ENCODE data around the gene CA12. TPM values are rescaled to one million over a fixed set of nuclear protein-coding genes. Genes with fewer than 3 reads are reported as not detected.

The CA12 gene
- total and polyA plus RNA-seq, 2 of the 8 experiments (the other 6 are each of a cell fraction or from before 2014, with no cell fraction given), result 4.7 to 4.9 TPM

GRCh38 chr15:63332367-63333124 lies 49.1 kb downstream of the CA12 start:
- H3K4me2 ChIP-seq (ENCODE audit: insufficient read depth in 1 of 2, low read depth in 2 of 2, low read length in 2 of 2), result no peak overlapping the region
- DNase-seq (ENCODE audit: low read depth in 1 of 2, low spot score in 2 of 2) (no peak), FAIRE-seq (no peak)
- TF ChIP-seq, protein P1, sequence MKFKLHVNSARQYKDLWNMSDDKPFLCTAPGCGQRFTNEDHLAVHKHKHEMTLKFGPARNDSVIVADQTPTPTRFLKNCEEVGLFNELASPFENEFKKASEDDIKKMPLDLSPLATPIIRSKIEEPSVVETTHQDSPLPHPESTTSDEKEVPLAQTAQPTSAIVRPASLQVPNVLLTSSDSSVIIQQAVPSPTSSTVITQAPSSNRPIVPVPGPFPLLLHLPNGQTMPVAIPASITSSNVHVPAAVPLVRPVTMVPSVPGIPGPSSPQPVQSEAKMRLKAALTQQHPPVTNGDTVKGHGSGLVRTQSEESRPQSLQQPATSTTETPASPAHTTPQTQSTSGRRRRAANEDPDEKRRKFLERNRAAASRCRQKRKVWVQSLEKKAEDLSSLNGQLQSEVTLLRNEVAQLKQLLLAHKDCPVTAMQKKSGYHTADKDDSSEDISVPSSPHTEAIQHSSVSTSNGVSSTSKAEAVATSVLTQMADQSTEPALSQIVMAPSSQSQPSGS (IDR thresholded peaks at IDR 0.05; ENCODE audit: low read length), result no peak
- TF ChIP-seq KDM1A (IDR thresholded peaks at IDR 0.05; ENCODE audit: borderline replicate concordance, low read length) (no peak), HDAC2 (IDR thresholded peaks at IDR 0.05; ENCODE audit: borderline replicate concordance in 1 of 2, low read depth in 2 of 2, low read length in 2 of 2) (no peak)
- H3K9me3 ChIP-seq (ENCODE audit: insufficient read depth in 2 of 2, low read depth in 1 of 2, low read length in 1 of 2), result no peaks in the 10 kb centered on the region
- no peak overlapping the region for H3K4me3 ChIP-seq (ENCODE audit: extremely low read depth in 1 of 4, insufficient read depth in 2 of 4, low read depth in 3 of 4, low read length in 4 of 4)
- no peak overlapping the region for H3K18ac ChIP-seq (ENCODE audit: extremely low read depth, low read length)
- H3K56ac ChIP-seq (replicated peaks; ENCODE audit: insufficient read length, low read depth, low read length), result no peak overlapping the region
- H4K8ac ChIP-seq (ENCODE audit: extremely low read depth, insufficient read depth, low read length), result no peak overlapping the region
- H3K4me1 ChIP-seq (replicated peaks in 1 of 4; ENCODE audit: control insufficient read depth in 3 of 4, insufficient read depth in 4 of 4, low read length in 3 of 4), result no peaks in the 10 kb centered on the region; a peak in 1 of 7 replicates
- no peak overlapping the region for H2AK5ac ChIP-seq (ENCODE audit: low read depth, low read length)
- H3K23me2 ChIP-seq (ENCODE audit: low read depth, low read length), result no peaks in the 10 kb centered on the region
- no peak overlapping the region for H2BK12ac ChIP-seq (ENCODE audit: low read depth, low read length)
- H3K36me3 ChIP-seq (ENCODE audit: control insufficient read depth in 2 of 4, insufficient read depth in 4 of 4, low read length in 3 of 4), result no peaks in the 10 kb centered on the region
- H3K23ac ChIP-seq (ENCODE audit: insufficient read length), result no peak overlapping the region
- no peak overlapping the region for H4K5ac ChIP-seq (ENCODE audit: insufficient read length, low read depth, low read length)
- no peaks in the 10 kb centered on the region for H3K79me1 ChIP-seq (ENCODE audit: low read depth, low read length)
- H3K9ac ChIP-seq (replicated peaks in 1 of 4; ENCODE audit: extremely low read depth in 1 of 4, low read depth in 3 of 4, low read length in 3 of 4), result no peak overlapping the region
- H3K14ac ChIP-seq (ENCODE audit: insufficient read length), result no peak overlapping the region
- POLR2A ChIA-PET (ENCODE audit: partially characterized antibody), result no interaction called here
- no peak overlapping the region for H2BK15ac ChIP-seq (ENCODE audit: low read length)
- H2BK5ac ChIP-seq (ENCODE audit: low read depth, low read length), result no peak overlapping the region
- no peaks in the 10 kb centered on the region for H3K79me2 ChIP-seq (ENCODE audit: control insufficient read depth in 1 of 2, insufficient read depth in 2 of 2, low read length in 2 of 2)
- WGBS, 2 experiments (ENCODE audit: extremely low coverage in 1 of 2, insufficient coverage in 1 of 2, insufficient read length in 1 of 2, insufficient replicate concordance in 2 of 2, low coverage in 1 of 2, low lambda C conversion rate in 2 of 2, missing lambda C conversion rate in 1 of 2), result 85% methylated on average over 9 of the region's 9 CpGs; no CpG with 5 or more reads in 1 of the 2 experiments
- CTCF ChIA-PET (ENCODE audit: partially characterized antibody), result interaction anchor here (1.4 to 2.0 kb wide), 3 partner anchors 10 to 37 kb away, joined by 3 to 5 read pairs (median 5); no protein-coding TSS in a partner anchor
- H3K4ac ChIP-seq (replicated peaks; ENCODE audit: insufficient read length, low read depth, low read length), result no peak overlapping the region
- no peak overlapping the region for H3K27ac ChIP-seq (ENCODE audit: low read depth, low read length)
- H3K27me3 ChIP-seq (replicated peaks in 1 of 4; ENCODE audit: control insufficient read depth in 3 of 4, extremely low read depth in 1 of 4, insufficient read depth in 3 of 4, low read length in 3 of 4), result no peaks in the 10 kb centered on the region
- no peak overlapping the region for H4K91ac ChIP-seq (replicated peaks; ENCODE audit: insufficient read length, low read length)
- H2AFZ ChIP-seq (ENCODE audit: low read length), result no peak overlapping the region
- H4K20me1 ChIP-seq (replicated peaks in 1 of 2; ENCODE audit: control insufficient read depth in 1 of 2, insufficient read depth in 2 of 2, low read length in 2 of 2), result no peaks in the 10 kb centered on the region
- H2BK120ac ChIP-seq (replicated peaks; ENCODE audit: low read depth, low read length), result no peak overlapping the region
- H2BK20ac ChIP-seq (ENCODE audit: low read length), result no peak overlapping the region
